Activated CD4-positive, alpha-beta T cell treated with anti-CD3 and anti-CD28 coated beads, Interleukin-2, Interleukin-4, amounts not matched to agents 100 ng/mL and 50 ng/mL, durations not matched to agents 16 hours and 8 hours (primary cell): ENCODE measurements around the gene ZNF428.
A peak's percentile ranks its signal among the peaks of the same experiment; 100 is the strongest.
"Not testable (repeated sequence)": the region's sequence is repeated elsewhere in the genome, so short reads cannot be mapped to it uniquely, and the experiment has no call there.

Experiments used
- DNase-seq: peaks from one replicate; pipeline ENCODE4 v3.0.0-alpha.2; 2020; ENCODE audit warnings: low spot score

Gene ZNF428

GRCh38 chr19:43619262-43620060 lies at the start of gene ZNF428:
Gene ZNF428 (minus strand): TSS chr19:43619629. CDS start chr19:43614304, 5,325 bp downstream.
- peak; percentile 91 for DNase-seq

DNA sequence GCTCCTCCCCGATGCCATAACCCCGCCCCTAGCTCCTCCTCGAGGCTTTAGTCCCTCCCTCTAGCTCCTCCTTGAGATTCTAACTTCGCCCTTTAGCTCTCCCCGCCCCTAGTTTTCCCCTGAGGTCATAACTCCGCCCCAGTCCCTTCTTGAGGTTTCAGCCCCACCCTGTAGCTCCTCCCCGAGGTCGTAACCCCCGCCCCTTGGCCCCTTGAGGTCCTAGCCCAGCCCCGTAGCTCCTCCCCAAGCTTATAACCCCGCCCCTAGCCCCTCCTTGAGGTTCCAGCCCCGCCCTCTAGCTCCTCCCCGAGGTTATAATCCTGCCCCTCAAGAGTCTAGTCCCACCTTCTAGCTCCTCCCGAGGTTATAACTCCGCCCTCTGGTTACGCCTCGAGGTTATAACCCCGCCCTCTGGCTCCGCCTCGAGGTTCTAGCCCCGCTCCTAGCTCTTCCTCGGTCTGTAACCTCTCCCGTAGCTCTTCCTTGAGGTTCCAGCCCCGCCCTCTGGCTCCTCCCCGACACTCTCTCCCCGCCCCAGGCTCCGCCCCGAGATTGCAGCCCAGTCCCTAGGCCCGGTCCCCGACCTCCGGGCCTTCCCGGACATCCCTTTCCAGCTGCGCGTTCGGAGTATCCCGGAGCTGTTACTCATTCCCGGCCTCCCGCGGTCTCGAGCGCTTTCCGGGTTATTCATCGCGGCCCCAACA lies 49.1 kb upstream of the ZNF428 start:
- peak; percentile 98 for DNase-seq

- DNase-seq = no peak
Measured at GRCh38 chr19:43667876-43668405, 48.5 kb upstream of the ZNF428 start.

DNA sequence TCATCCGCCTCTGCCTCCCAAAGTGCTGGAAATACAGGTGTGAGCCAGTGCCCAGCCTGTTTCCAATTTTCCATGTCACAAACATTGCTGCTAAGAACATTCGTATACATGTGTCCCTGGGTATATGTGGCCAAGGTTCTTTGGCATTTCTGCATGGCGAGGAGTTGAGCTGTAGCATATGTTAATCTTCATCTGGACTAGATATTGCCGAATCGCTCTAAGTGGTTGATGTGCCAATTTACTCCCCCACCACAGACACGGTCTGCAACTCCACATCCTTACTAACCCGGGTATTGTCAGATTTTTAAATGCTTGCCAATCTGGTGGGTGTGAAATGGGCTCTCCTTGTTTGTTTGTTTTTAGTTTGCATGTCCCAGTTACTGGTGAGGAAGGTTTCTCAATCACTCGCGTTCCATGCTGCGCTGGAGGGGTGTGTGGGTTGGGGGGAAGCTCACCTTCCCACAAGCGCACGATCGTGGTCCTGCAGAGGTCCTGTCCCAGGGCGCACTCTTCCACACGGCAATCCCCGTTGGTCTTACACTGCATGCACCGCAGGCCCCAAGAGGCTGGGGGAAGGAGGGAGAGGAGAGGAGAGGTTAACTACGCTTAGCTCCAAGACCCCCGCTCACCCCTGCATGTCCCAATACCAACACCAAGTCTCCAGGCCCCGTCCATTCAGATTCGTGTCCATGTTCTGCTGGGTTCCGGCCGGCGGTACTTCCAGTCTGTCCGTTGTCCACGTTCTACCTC lies 47.9 kb upstream of the ZNF428 start:
- DNase-seq = no peak

DNA sequence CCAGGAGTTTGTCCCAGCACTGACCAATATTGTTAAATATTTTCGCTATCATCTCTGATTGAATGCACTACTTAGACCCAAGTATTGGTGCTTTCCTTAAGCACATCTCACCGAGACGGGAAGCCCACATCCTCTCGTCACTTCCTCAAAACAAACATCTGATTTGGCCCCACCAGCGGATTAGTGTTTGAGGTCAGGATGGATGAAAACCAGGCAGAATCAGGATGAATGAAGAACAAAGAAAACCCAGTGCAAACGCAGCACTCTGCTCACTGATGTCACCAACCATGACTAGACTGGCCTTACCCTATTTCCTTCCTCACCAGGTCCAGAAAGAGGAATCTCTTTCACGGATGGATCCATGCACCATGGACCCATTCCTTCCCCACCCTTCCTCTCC lies 44.6 kb upstream of the ZNF428 start:
- DNase-seq = peak; percentile 34

GRCh38 chr19:43662487-43662886 lies 43.1 kb upstream of the ZNF428 start:
- DNase-seq = no peak

GRCh38 chr19:43660971-43661360 lies 41.5 kb upstream of the ZNF428 start:
- no peak for DNase-seq

- no peak for DNase-seq
Measured at GRCh38 chr19:43660301-43660970, 41.0 kb upstream of the ZNF428 start.

DNA sequence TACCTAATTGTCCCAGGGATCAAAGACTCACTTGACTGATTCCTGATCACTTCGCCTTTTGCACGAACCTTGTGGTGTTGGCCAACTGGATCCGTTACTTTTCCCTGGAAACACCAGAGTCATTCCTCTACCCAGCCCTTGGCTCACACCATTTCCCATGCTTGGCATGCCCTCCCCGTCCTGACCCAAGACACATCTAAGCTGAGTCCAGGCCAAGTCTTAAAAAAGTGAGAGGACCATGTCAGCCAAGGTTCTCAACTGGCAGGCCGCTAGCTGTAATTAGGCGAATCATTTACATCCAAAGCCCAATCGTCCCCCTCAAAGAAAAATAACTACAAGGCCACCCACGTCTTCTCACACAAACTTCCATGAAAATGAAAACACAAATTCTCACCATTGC lies 39.1 kb upstream of the ZNF428 start:
- no peak for DNase-seq

- DNase-seq = no peak
Measured at GRCh38 chr19:43658001-43658400, 38.6 kb upstream of the ZNF428 start.

DNA sequence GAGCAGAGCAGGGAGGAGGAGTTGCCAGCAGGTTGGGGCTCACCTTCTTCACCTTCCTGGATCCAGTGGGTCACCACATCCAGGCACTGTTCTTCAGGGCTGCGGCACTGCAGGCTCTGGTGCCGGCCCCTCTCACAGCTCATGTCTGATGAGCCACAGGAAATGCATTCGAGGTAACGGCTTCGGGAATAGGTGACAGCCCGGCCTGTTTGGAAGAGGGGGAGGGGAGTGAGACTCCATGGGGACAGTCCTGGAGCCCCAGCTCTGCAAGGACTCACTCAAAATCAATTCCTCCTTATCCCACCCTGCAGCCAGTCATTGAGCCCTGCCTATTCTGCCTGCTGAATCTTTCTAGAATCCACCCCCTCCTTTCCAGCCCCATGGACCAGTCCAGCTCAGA lies 37.0 kb upstream of the ZNF428 start:
- no peak for DNase-seq

DNA sequence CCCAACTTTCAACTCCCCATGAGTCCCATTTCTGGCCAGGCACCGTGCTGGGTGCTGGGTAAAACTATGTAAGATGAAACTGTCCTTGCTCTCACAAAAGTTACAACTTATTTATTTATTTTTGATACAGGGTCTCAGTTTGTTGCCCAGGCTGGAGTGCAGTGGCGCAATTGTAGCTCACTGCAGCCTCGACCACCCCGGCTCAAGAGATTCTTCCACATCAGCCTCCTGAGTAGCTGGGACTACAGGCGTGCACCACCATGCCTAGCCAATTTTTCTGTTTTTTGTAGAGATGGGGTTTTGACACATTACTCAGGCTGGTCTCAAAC lies 33.1 kb upstream of the ZNF428 start:
- no peak for DNase-seq

GRCh38 chr19:43651758-43652545 lies 32.5 kb upstream of the ZNF428 start:
- DNase-seq = peak; percentile 58

- DNase-seq = not testable (repeated sequence)
Measured at GRCh38 chr19:43650276-43650675, 30.8 kb upstream of the ZNF428 start.

GRCh38 chr19:43649514-43649913 lies 30.1 kb upstream of the ZNF428 start:
- DNase-seq = no peak

DNA sequence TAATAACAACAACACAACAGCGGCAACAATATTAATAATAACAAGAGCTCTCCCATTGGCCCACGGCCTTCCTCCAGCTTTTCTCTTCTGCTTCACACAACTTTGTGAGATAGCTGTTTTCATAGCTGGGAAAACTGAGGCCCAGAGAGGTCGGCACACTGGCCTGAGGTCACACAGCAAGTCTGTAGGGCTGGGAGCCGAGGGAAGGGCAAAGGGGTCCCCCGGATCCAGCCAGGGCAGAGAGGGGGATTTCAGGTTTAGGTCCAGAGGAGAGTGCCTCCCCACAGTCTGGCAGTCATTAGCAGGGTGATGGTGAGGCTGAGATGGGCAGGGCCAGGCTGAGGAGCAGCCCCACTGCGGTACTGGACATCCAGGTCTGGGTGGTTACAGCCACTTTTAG lies 29.2 kb upstream of the ZNF428 start:
- DNase-seq = no peak

GRCh38 chr19:43644181-43644580 lies 24.8 kb upstream of the ZNF428 start:
- no peak for DNase-seq

DNA sequence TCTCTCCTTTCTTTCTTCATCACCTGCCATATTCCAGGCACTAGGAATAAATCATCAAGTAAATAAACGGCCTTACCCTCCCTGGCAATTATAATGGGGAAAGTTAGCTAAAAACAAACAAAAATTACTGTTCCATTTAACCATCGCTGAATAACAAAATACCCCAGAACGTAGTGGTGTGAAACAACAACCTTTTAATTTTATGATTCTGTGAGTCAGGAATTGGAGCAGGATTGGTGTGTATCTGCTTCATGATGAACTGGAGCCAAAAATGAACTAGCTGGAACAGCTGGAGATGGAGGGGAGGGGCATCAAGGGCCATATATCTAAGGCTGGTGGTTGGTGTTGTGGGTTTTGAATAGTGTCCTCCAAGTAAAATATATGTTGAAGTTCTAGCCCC lies 23.9 kb upstream of the ZNF428 start:
- DNase-seq = no peak

DNA sequence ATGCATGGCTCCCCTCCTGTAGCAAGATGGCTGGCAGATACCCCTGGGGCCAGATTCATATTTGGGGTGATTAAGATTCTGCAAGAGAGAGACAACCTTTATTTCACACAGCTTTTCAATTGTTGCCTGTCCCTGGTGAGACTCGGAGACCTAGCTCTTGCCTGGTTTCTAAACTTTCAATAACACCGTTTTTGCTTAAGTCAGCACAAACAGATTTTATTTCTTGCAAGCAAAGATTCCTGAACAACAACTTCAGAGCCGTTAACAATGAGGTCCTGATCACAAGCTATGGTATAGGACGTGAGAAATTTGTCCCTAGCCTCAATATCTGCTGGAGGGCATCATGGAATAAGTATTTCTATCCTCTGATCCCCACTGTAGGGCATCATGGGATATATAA lies 23.1 kb upstream of the ZNF428 start:
- DNase-seq = no peak

- DNase-seq = no peak
Measured at GRCh38 chr19:43641333-43641732, 21.9 kb upstream of the ZNF428 start.

DNA sequence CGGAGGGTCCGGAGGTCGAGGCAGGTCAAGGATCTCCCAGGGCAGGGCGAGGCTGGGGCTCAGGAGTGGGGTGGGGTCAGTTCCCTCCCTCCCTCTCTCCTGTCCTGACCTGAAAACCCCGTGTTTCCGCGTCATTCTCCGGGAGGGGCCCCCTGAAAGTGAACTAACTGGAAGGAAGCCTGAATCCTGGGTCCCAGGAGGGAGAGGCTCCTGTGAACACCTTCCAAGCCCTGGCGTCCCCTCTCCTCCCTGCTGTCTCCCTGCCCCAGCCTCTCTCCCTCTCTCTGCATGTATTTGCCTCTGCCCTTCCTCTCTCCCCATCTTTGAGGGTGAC lies 21.0 kb upstream of the ZNF428 start:
- DNase-seq = no peak
